Measurements from ENCODE around the gene BICRA. TPM values are rescaled to one million over a fixed set of nuclear protein-coding genes. Genes with fewer than 3 reads are reported as not detected.

Gene BICRA
- total and polyA plus RNA-seq, 2 donors (not counting 1 experiment from before 2014, with no cell fraction given), result 14.1 to 34.7 TPM

DNA sequence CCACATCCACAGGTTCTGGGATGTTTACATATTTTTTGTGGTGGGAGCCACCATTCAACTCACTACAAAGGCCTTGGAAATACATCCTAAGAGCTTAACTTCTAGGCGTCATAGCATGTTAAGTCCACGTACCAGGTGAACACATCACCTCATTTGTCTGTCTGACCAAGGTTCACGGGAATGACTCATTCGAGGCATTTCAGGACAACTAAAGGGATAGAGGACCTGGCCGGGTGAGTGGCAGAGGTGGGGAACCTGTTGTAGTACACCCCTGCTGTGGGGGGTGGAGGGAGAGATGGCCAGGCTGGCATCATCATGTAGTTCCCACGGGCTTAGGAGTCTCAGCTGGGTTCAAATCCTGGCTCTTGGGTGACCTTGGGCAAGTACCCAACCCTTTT lies 51.5 kb downstream of the BICRA start:
- Mint-ChIP-seq H3K4me1 (peaks cover 6% of the 10 kb centered on the region), H3K9me3 (ENCODE audit: insufficient read depth) (no peaks in the 10 kb centered on the region)

DNA sequence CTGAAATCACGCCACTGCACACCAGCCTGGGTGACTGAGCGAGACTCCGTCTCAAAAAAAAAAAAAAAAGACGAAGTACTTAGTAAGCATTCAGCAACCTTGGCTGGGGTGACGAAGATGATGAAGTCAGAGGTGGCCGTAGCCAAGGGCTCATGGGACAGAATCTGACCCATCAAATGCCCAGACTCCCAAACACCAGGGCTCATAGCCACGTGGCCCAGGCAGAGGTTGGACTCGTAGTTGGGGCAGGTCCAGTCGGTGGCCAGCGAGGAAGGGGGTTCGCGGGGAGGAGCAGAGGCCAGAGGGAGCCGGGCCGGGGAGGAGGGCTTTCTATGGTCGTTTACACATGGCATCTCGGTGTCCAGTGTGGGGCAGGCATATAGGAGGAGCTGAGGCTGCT lies 52.2 kb downstream of the BICRA start:
- Mint-ChIP-seq H3K27ac (no peak overlapping the region), H3K4me1 (peaks cover 6% of the 10 kb centered on the region), H3K9me3 (ENCODE audit: insufficient read depth) (no peaks in the 10 kb centered on the region), H3K4me3 (no peak overlapping the region), H3K27me3 (no peaks in the 10 kb centered on the region)
- DNase-seq (no peak), ATAC-seq (ENCODE audit: low read depth) (no peak)
- TF ChIP-seq, protein P1, sequence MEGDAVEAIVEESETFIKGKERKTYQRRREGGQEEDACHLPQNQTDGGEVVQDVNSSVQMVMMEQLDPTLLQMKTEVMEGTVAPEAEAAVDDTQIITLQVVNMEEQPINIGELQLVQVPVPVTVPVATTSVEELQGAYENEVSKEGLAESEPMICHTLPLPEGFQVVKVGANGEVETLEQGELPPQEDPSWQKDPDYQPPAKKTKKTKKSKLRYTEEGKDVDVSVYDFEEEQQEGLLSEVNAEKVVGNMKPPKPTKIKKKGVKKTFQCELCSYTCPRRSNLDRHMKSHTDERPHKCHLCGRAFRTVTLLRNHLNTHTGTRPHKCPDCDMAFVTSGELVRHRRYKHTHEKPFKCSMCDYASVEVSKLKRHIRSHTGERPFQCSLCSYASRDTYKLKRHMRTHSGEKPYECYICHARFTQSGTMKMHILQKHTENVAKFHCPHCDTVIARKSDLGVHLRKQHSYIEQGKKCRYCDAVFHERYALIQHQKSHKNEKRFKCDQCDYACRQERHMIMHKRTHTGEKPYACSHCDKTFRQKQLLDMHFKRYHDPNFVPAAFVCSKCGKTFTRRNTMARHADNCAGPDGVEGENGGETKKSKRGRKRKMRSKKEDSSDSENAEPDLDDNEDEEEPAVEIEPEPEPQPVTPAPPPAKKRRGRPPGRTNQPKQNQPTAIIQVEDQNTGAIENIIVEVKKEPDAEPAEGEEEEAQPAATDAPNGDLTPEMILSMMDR (IDR thresholded peaks at IDR 0.05), result no peak
- 97% methylated on average over 15 of the region's 16 CpGs for WGBS (ENCODE audit: insufficient coverage)
- H3K4me1 ChIP-seq (ENCODE audit: control insufficient read depth in 2 of 2, insufficient read depth in 2 of 2, low read length in 2 of 2), result no peaks in the 10 kb centered on the region
- H3K9ac ChIP-seq (ENCODE audit: low read length), result no peak overlapping the region
- ChIA-PET CTCF (no interaction called here), POLR2A (no interaction called here)
- intact Hi-C loops (cut with micrococcal nuclease), result no loop called here
- no peak overlapping the region for H2AFZ ChIP-seq (ENCODE audit: insufficient read depth, low read depth, low read length, poor library complexity, severe bottlenecking)
- peaks cover 0 to 5% (median 0%) of the 10 kb centered on the region in 3 donors for H3K9me3 ChIP-seq (ENCODE audit: control extremely low read depth in 1 of 3, control insufficient read depth in 2 of 3, insufficient read depth in 1 of 3, low read length in 2 of 3)
- peaks cover 95% of the 10 kb centered on the region for H4K20me1 ChIP-seq (ENCODE audit: control insufficient read depth, insufficient read depth, low read length, poor library complexity, severe bottlenecking)
- H3K4me2 ChIP-seq (replicated peaks; ENCODE audit: low read depth, low read length, poor library complexity, severe bottlenecking), result no peak overlapping the region
- H3K79me2 ChIP-seq (ENCODE audit: control insufficient read depth, insufficient read depth, low read length), result peaks cover 96% of the 10 kb centered on the region
- no peak overlapping the region for H3K4me3 ChIP-seq (ENCODE audit: control extremely low read depth in 1 of 5, extremely low read depth in 1 of 5, insufficient read depth in 1 of 5, low read depth in 2 of 5, low read length in 4 of 5)
- no peaks in the 10 kb centered on the region for H3K27me3 ChIP-seq (replicated peaks in 1 of 4; ENCODE audit: control extremely low read depth in 1 of 4, control insufficient read depth in 3 of 4, insufficient read depth in 4 of 4, low read length in 3 of 4)
- H3K36me3 ChIP-seq (replicated peaks in 1 of 2; ENCODE audit: control extremely low read depth in 1 of 2, control insufficient read depth in 1 of 2, extremely low read depth in 1 of 2, insufficient read depth in 2 of 2, low read length in 1 of 2), result peaks cover 4 to 16% of the 10 kb centered on the region in 2 experiments
- H3K27ac ChIP-seq (ENCODE audit: low read length in 2 of 2), result no peak overlapping the region

More for the DNA sequence above, 51.5 kb downstream of the BICRA start:
- H4K20me1 ChIP-seq (ENCODE audit: control insufficient read depth, insufficient read depth, low read length, poor library complexity, severe bottlenecking), result peaks cover 92% of the 10 kb centered on the region
- peaks cover 94% of the 10 kb centered on the region for H3K79me2 ChIP-seq (ENCODE audit: control insufficient read depth, insufficient read depth, low read length)
- WGBS (ENCODE audit: insufficient coverage), result 98% methylated on average over 6 of the region's 6 CpGs
- POLR2A ChIA-PET, result no interaction called here
- H3K4me1 ChIP-seq (ENCODE audit: control insufficient read depth in 2 of 2, insufficient read depth in 2 of 2, low read length in 2 of 2), result no peaks in the 10 kb centered on the region
- H2AFZ ChIP-seq (ENCODE audit: insufficient read depth, low read depth, low read length, poor library complexity, severe bottlenecking), result no peak overlapping the region
- no peak overlapping the region for H3K27ac ChIP-seq (ENCODE audit: low read length in 2 of 2)
- H3K27me3 Mint-ChIP-seq, result no peaks in the 10 kb centered on the region
- intact Hi-C loops (cut with micrococcal nuclease), result no loop called here
- TF ChIP-seq EZH2 (IDR thresholded peaks at IDR 0.05; ENCODE audit: borderline replicate concordance, insufficient read depth, low read depth, low read length, poor library complexity, severe bottlenecking), result no peak
- TF ChIP-seq, protein P1 (IDR thresholded peaks at IDR 0.05), result no peak
- no peak overlapping the region for H3K4me3 ChIP-seq (ENCODE audit: control extremely low read depth in 1 of 5, extremely low read depth in 1 of 5, insufficient read depth in 1 of 5, low read depth in 2 of 5, low read length in 4 of 5)
- no peaks in the 10 kb centered on the region for H3K27me3 ChIP-seq (replicated peaks in 1 of 4; ENCODE audit: control extremely low read depth in 1 of 4, control insufficient read depth in 3 of 4, insufficient read depth in 4 of 4, low read length in 3 of 4)
- peaks cover 4 to 16% of the 10 kb centered on the region in 2 experiments for H3K36me3 ChIP-seq (replicated peaks in 1 of 2; ENCODE audit: control extremely low read depth in 1 of 2, control insufficient read depth in 1 of 2, extremely low read depth in 1 of 2, insufficient read depth in 2 of 2, low read length in 1 of 2)
- H3K9me3 ChIP-seq (ENCODE audit: control extremely low read depth in 1 of 3, control insufficient read depth in 2 of 3, insufficient read depth in 1 of 3, low read length in 2 of 3), result peaks cover 0 to 5% (median 0%) of the 10 kb centered on the region in 3 donors
- no peak overlapping the region for H3K4me3 Mint-ChIP-seq
- no peak for ATAC-seq (ENCODE audit: low read depth)
- DNase-seq, result no peak
- no peak overlapping the region for H3K4me2 ChIP-seq (replicated peaks; ENCODE audit: low read depth, low read length, poor library complexity, severe bottlenecking)
- no peak overlapping the region for H3K9ac ChIP-seq (ENCODE audit: low read length)
- CTCF ChIA-PET, result no interaction called here
- no peak overlapping the region for H3K27ac Mint-ChIP-seq
